ENCODE results near the gene PLA2G1B.

Gene PLA2G1B

DNA sequence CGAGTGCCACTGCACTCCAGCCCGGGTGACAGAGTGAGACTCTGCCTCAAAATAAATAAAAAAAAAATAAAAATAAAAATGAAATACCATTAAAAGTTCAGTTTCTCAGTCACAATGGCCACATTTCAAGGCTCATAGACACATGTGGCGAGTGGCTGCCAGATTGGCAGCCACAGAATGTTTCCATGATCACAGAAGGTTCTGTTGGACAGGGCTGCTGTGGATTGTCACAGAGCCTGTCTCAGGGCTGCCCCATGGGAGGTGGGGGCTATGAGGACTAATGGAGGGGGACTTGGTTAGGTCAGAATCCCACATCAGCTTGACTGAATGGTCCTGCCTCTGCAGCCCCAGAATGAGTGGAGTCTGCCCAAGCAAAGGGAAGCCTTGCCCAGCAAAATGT lies 3.8 kb upstream of the PLA2G1B start:
- in situ Hi-C loops (cut with MboI; ENCODE audit: low sequenced_read_pairs), result no loop called here

- in situ Hi-C loops (cut with MboI; ENCODE audit: low sequenced_read_pairs), result no loop called here
These were observed 649 bp upstream of the PLA2G1B start for GRCh38 chr12:120328228-120328627.

GRCh38 chr12:120324841-120325417 lies 2.6 kb downstream of the PLA2G1B start:
- in situ Hi-C loops (cut with MboI; ENCODE audit: low sequenced_read_pairs), result no loop called here

GRCh38 chr12:120323772-120324171 lies 3.8 kb downstream of the PLA2G1B start:
- in situ Hi-C loops (cut with MboI; ENCODE audit: low sequenced_read_pairs), result no loop called here

DNA sequence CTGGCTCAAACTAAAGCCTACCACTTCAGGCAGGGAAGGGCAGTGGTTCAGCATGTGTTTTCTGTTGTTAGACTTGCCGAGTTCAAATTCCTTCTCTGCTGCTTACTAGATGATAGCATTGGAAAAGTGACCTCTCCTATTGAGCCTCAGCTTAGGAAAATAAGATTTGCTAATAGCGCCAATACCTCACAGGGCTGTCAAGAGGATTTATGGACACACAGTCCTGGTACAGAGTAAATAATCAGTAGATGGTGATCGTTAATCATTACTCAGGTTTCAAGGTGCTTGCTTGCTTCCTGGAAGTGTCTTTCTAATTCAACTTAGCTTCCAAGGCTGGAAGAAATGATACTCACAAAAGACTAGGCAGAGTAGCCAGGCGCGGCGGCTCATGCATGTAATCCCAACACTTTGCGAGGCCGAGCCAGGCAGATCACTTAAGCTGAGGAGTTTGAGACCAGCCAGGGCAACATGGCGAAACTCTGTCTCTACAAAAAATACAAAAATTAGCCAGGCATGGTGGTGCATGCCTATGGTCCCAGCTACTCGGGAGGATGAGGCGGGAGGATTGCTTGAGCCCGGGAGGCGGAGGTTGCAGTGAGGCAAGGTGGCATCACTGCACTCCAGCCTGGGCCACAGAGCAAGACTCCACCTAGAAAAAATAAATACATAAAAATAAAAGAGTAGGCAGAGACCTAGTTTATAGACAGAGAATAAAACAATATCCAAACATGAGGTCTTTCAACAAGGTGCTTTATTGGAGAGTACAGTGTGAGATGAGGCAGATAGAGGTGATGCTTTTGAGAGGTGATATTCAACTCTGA lies 6.0 kb downstream of the PLA2G1B start:
- in situ Hi-C loops (cut with MboI; ENCODE audit: low sequenced_read_pairs), result no loop called here

- in situ Hi-C loops (cut with MboI; ENCODE audit: low sequenced_read_pairs), result no loop called here
These were observed 10.1 kb downstream of the PLA2G1B start for GRCh38 chr12:120317224-120318105.

DNA sequence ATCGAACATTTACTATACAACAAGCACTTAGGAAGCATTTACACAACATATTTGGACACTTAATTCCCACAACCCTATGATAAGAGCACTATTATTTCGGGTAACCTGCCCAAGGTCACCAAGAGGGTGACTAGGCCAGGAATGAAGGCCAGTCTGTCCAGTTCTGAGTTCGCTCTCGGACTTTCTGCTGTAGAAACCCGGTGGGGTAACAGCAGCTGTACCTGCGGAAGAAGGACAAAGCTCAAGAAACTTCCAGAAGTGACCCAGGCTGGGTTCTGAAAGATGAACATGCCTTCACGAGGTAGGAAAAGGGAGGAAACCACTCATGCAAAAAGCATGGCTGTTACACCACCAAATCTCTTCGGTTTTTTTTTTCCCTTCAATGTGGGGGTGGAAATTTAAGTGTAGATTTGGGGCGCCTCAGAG lies 10.8 kb downstream of the PLA2G1B start:
- in situ Hi-C loops (cut with MboI; ENCODE audit: low sequenced_read_pairs), result no loop called here

- in situ Hi-C loops (cut with MboI; ENCODE audit: low sequenced_read_pairs), result no loop called here
These were observed 13.4 kb downstream of the PLA2G1B start for GRCh38 chr12:120314220-120314619.

DNA sequence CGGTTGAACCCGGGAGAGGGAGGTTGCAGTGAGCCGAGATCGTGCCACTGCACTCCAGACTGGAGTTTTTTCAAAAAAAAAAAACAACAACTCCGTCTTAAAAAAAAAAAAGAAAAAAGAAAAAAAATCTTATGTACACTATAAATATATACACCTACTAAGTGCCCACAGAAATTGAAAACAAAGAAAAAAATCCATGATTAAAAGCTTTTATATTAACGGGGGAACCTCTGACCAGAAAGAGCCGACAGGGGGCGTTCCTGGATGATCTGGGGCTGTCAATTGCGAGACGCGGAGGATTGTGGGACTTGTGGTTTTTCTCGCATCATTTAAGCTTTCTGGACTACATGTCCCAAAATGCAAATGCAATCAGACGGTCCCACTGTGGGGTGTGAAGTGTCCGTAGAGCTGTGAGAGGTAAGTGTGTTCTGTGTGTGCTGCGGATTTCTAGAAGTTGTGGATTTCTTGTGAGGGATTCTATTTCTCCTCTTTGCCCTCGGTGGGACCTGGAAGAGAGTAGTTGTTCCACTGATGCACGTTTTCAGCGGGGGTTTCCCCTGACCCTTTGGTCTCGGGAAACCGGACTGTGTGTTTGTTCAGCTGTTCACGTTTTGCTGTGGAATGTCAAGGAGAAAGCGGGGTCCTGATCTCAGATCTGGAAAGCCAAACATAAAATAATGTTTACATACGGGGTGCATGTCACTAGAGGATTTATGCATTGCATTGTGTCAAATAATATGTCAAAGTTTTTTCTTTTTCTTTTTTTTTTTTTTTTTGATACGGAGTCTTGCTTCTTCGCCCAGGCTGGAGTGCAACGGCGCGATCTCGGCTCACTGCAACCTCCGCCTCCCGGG lies 25.4 kb downstream of the PLA2G1B start, which contains the start of gene SIRT4:
Gene SIRT4 (plus strand): TSS at position 360 of the 854 bp plus-strand sequence. CDS start 1,241 bp downstream, outside the sequence.
- in situ Hi-C loops (cut with MboI; ENCODE audit: low sequenced_read_pairs), result no loop called here

DNA sequence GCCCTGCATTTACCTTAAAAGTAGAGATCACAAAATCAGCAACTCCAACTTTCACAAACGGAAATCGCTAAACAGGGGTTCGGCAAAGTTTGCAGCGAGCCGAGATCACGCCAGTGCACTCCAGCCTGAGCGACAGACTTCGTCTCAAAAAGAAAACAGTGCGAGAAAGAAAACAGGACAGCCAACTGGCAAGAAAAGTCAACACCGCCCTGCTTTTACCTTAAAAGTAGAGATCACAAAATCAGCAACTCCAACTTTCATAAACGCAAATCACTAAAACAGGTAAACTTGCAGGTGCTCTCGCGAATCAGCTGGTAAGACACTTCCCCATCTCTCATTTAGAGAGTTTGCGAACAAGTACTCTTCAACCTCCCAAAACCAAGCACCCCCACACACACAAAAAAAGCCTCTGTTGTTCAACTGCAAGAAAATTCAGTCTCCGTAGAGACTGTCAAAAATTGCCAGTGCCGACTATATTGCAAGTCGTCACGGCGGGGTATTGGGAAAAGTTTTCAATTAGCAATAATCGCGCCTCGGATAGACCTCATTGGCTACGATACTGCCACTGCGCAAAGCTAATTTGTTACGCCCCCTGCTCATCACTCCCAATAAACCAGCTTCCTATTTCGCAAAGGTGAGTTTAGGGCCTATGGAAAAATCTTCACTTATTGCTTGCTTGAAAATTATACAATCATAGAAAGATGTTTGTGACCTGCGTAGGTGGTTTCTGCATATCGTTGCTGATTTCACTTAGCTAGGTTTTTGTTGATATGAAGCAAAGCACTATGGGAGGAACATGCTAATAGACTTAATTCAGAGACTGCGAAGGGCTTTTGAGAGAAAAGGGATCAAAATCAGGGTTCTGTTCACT lies 34.7 kb downstream of the PLA2G1B start, which contains the start of gene RNU4-1:
Gene RNU4-1 (minus strand): TSS at position 577 of the 871 bp plus-strand sequence.
- in situ Hi-C loops (cut with MboI; ENCODE audit: low sequenced_read_pairs), result no loop called here

DNA sequence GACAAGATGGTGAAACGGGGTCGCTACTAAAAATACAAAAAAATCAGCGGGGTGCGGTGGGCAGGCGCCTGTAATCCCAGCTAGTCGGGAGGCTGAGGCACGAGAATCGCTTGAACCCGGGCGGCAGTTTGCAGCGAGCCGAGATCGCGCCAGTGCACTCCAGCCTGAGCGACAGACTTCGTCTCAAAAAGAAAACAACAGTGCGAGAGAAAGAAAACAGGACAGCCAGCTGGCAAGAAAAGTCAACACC lies 35.2 kb downstream of the PLA2G1B start:
- in situ Hi-C loops (cut with MboI; ENCODE audit: low sequenced_read_pairs), result no loop called here

- in situ Hi-C loops (cut with MboI; ENCODE audit: low sequenced_read_pairs), result no loop called here
These were observed 36.8 kb downstream of the PLA2G1B start for GRCh38 chr12:120290609-120291305.

GRCh38 chr12:120287491-120287890 lies 40.1 kb downstream of the PLA2G1B start:
- in situ Hi-C loops (cut with MboI; ENCODE audit: low sequenced_read_pairs), result no loop called here

DNA sequence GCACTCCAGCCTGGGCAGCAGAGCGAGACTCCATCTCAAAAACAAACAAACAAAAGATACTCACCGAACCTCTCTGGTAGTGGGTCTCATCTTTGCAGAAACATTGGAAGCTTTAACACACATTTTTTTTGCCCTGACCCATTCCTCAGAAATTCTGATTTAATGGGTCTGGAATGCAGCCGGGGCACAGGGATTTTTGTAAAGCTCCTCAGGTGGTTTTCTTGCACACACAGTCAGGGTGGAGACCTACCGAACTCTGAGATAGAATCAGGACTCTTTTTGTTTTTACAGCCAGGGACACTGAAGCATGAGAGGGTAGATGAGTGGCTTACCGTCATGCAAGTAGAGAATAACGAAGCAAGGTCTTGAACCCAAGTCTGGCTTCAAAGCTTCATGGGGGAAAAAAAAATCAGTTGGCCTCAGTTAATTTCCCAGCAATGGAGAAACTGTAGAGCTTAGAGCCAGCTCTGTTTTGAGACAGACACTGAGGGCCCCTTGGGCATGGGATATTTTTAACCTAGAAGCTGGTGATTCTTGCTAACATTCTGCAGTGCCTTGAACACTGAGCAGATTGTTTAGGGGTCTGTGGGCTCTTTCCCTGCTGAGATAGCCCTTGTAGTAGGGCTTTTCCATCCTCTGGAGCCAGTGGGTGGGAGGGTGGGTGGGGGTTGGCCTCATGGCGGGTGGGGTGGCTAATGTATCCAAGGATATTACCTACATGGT lies 40.6 kb downstream of the PLA2G1B start:
- in situ Hi-C loops (cut with MboI; ENCODE audit: low sequenced_read_pairs), result no loop called here

DNA sequence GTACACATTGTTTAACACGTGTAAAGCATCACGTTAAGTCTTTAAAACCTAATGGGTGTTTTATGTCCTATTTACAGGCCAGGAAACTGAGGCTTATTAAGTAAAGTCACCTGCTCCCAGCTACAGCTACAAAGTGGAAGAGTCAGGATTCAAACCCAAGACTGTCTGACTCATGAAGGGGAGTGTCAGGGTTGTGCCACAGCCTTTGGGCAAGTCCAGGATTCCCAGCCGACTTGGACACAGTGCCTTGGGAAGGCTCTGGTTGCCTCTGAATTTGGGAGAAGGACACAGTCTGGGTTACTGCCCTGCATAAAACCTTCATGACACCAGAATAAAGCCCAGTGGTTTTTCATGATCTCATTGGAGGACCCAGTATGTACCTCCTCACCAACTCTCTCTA lies 43.2 kb downstream of the PLA2G1B start:
- in situ Hi-C loops (cut with MboI; ENCODE audit: low sequenced_read_pairs), result no loop called here

DNA sequence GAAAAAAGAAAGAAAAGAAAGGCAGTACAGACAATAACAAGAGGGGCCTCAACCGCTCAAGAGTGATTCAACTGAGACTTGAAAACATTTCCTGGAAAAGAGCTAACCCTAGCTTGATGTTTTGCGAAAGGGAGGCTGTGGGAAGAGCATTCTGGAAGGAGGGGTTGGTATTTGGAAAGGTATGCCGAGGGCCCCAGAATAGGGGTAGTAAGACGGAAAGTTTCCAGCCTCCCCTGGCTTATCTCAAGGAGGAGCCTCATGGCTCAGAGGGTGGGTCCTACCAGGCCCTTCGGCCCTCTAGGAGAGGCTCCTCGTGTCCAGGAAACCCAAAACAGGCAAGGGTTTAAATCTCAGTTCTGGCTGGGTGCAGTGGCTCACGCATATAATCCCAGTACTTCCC lies 44.3 kb downstream of the PLA2G1B start:
- in situ Hi-C loops (cut with MboI; ENCODE audit: low sequenced_read_pairs), result no loop called here

DNA sequence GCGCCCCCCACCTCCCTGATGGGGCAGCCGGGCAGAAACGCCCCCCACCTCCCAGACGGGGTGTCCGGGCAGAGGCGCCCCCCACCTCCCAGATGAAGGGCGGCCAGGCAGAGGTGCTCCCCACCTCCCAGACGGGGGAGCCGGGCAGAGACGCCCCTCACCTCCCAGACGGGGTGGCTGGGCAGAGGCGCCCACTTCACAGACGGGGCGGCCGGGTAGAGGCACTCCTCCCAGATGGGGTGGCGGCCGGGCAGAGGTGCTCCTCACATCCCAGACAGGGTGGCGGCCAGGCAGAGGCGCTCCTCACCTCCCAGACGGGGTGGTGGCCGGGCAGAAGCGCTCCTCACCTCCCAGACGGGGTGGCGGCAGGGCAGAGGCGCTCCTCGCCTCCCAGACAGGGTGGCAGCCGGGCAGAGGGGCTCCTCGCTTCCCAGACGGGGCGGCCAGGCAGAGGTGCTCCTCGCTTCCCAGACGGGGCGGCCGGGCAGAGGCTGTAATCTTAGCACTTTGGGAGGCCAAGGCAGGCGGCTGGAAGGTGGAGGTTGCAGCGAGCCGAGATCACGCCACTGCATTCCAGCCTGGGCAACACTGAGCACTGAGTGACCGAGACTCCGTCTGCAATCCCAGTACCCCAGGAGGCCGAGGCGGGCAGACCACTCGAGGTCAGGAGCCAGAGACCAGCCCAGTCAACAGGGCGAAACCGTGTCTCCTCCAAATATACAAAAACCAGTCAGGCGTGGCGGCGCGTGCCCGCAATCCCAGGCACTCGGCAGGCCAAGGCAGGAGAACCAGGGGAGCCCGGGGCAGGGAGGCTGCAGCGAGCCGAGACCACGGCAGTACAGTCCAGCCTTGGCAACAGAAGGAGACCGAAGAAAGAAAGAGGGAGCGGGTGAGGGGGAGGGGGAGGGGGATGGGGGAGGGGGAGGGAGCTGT lies 49.2 kb downstream of the PLA2G1B start:
- in situ Hi-C loops (cut with MboI; ENCODE audit: low sequenced_read_pairs), result no loop called here

Data from HL-60/S4 treated with retinoic acid at 250 ng/mL for 4 days and 3 days (cell line).